Suprapubic skin (tissue), 4 donors: ENCODE measurements around the gene HBA2.

ENCODE experiments used
- POLR2A ChIP-seq, 2 donors: fragments of 450-650 bp; IDR thresholded peaks; one replicate each; pipeline ENCODE4 v1.6.1; 2017; ENCODE audit warnings: antibody characterized with exemption in 2 of 2, mild to moderate bottlenecking in 2 of 2, moderate library complexity in 2 of 2
- POLR2AphosphoS5 ChIP-seq, 3 donors: sonication (generic); formaldehyde crosslinking; IDR thresholded peaks; one replicate each; pipeline ENCODE4 v1.6.1; 2017; ENCODE audit warnings: antibody characterized with exemption in 3 of 3

GRCh38 chr16:180101-180675 is 7.5 kb downstream of the HBA2 start, which contains the start of gene HBQ1:
- no peak for TF ChIP-seq POLR2AphosphoS5 (IDR thresholded peaks at IDR 0.05)
- TF ChIP-seq POLR2A (IDR thresholded peaks at IDR 0.05): no peak
